Measurements from ENCODE around the gene EMP1. TPM values are rescaled to one million over a fixed set of nuclear protein-coding genes. Genes with fewer than 3 reads are reported as not detected.

EMP1 gene, protein sequence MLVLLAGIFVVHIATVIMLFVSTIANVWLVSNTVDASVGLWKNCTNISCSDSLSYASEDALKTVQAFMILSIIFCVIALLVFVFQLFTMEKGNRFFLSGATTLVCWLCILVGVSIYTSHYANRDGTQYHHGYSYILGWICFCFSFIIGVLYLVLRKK
- total RNA-seq (2022; extraction: Qiagen RNA extraction): 193 to 239 TPM (median 235 TPM) in 5 replicates

DNA sequence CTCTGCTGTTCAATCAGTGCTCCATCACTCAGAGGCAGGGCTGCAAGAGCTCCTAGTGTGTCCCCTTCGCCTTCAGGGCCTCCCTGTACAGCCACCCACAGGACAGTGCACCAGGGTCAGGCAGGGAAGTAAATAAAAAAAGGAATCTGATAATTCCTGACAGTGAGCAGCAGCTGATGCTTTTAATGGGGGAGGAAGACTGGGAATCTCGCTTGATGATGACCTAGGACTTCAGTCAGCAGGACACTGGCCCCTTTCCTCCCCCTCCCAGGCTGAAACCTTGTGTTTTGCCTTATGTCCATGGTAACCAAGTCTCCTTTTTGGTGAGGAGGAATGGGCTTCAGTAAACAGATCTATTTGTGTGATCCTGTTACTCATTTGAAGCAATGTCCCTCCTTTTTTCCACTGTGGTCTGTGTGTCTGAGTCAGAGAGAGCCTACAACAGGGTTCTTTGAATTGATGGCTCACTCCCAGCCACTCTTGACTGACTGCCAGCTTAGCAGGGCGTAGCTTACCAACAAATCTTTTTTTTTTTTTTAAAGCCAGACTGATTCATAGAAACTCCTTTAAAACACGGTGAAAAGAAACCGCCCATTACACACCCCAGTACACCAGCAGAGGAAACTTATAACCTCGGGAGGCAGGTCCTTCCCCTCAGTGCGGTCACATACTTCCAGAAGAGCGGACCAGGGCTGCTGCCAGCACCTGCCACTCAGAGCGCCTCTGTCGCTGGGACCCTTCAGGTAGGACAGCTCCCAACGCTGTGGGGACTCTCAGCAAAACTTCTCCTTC lies at the start of gene EMP1:
TSS of gene EMP1 (plus strand) at position 597 of the 792 bp plus-strand sequence. CDS start 14,785 bp downstream, outside the sequence.

Other genes with a start within 250 kb of the EMP1 start
- gene GPRC5D, start 244.6 kb upstream of the EMP1 start, total RNA-seq (2022; extraction: Qiagen RNA extraction): 0.40 TPM in 1 of 5 replicates, not detected in the others
- 50.1 to 57.7 TPM (median 52.2 TPM) in 5 replicates for gene HEBP1, start 196.5 kb upstream of the EMP1 start, total RNA-seq (2022; extraction: Qiagen RNA extraction)
- 3.8 to 5.0 TPM (median 4.3 TPM) in 5 replicates for gene FAM234B, start 152.3 kb upstream of the EMP1 start, total RNA-seq (2022; extraction: Qiagen RNA extraction)
- gene GSG1, start 93.1 kb upstream of the EMP1 start, total RNA-seq (2022; extraction: Qiagen RNA extraction): 0.59 to 1.2 TPM (median 0.71 TPM) in 5 replicates

All from A549 treated with AZD2906 at 1 μM for 4 hours (cell line).